Posterior cingulate gyrus (tissue), 11 donors: ENCODE data around the gene SRPK2.
A peak's percentile ranks its signal among the peaks of the same experiment; 100 is the strongest.
"Not testable (repeated sequence)": the region's sequence is repeated elsewhere in the genome, so short reads cannot be mapped to it uniquely, and the experiment has no call there.

Experiments used
- DNase-seq, 10 donors: peaks; one replicate each; pipeline versions ENCODE4 v3.0.0 to v3.0.0-alpha.2; 2020 to 2021; ENCODE audit warnings: mixed read lengths in 3 of 10
- intact Hi-C: fragments of 100-400 bp; cut with DNase I; formaldehyde crosslinking; loops from one replicate; pipeline ENCODE4 v1.15.1; 2023

The SRPK2 gene

GRCh38 chr7:105241198-105241597 lies 147.5 kb downstream of the SRPK2 start:
- intact Hi-C loops, result no loop called here
- no peak for DNase-seq

DNA sequence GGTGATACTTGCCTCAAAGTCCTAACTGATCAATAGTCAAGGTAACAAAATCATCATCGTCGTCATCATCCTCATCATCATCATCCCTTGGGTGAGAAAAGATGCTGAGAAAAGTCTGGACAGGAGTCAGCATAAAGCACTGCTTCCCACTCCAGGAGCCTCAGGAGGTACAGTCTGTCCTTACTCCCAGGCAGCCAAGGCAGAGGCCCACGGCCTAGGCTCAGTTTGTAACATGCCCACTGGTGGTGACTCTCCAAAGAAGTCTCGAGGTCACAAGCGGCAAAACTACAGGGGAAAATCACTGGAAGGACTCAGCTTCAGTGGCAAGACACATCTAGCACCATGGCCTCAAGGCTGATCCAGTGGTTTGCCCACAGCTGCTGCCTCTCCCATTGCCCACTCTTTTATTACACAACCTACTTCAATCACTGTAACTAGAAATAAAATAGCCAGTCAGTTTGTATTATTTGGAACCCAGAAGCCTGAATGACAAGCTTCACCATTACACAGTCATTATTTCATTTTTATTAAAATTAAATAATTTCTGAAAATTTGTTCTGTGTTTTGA lies 150.4 kb downstream of the SRPK2 start:
- intact Hi-C loops, result no loop called here

DNA sequence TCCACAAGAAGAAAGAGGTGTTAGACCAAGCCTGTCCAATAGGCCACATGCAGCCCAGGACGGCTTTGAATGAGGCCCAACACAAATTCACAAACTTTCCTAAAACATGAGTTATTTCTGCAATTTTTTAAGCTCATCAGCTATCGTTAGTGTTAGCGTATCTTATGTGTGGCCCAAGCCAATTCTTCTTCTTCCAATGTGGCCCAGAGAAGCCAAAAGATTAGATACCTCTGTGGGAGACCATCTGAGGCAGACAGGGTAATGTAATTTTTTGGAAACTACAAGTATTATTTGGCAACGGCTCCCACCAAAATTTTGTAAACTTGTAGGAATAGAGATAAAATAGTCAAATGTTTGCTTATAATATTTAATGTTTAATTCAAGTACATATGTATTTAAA lies 153.8 kb downstream of the SRPK2 start:
- intact Hi-C loops, result no loop called here
- DNase-seq, result no peak

More for the DNA sequence above, 150.4 kb downstream of the SRPK2 start:
- peak in 1 of 10 donors; percentile 77 for DNase-seq

DNA sequence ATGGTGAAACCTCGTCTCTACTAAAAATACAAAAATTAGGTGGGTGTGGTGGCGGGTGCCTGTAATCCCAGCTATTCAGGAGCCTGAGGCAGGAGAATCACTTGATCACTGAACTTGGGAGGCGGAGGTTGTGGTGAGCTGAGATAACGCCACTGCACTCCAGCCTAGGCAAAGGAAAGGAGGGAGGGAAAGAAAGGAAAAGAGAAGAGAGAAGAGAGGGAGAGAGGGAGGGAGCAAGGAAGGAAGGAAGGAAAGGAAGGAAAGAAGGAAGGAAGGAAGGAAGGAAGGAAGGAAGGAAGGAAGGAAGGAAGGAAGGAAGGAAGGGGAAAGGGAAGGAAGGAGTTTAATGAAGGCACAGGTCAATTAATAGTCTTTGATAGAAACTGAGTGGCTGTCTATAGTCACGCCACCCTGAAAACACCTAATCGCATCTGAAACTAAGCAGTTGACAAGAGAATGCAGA lies 155.9 kb downstream of the SRPK2 start:
- intact Hi-C loops, DNase-seq: not testable (repeated sequence)

GRCh38 chr7:105230486-105230885 lies 158.2 kb downstream of the SRPK2 start:
- intact Hi-C loops, result no loop called here
- no peak for DNase-seq

DNA sequence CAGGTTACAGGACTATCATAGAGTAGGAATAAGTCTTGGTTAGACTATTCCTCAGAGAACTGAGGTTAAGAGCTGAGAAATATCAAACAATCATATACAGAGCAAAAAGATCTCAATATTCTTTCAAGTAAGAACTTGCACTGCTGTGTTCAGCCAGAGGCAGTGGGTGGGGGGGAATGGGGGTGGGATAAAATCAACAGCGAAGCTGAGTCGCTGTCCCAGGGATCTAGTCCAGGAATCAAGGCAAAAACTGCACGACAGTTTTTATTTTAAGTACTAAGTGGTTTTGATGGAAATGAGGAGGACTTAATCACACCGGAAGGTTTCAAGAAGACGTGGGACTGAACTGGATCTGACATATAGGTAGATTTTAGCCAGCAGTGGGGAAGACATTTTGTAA lies 159.1 kb downstream of the SRPK2 start:
- no peak for DNase-seq
- intact Hi-C loops, result no loop called here

GRCh38 chr7:105228555-105228954 lies 160.2 kb downstream of the SRPK2 start:
- DNase-seq, result peak in 1 of 10 donors; percentile 29

GRCh38 chr7:105227391-105227790 lies 161.3 kb downstream of the SRPK2 start:
- DNase-seq, result no peak
- intact Hi-C loops, result no loop called here

More at GRCh38 chr7:105228555-105228954, 160.2 kb downstream of the SRPK2 start:
- intact Hi-C loops, result no loop called here

GRCh38 chr7:105224884-105225651 lies 163.7 kb downstream of the SRPK2 start:
- no peak for DNase-seq
- intact Hi-C loops, result no loop called here

DNA sequence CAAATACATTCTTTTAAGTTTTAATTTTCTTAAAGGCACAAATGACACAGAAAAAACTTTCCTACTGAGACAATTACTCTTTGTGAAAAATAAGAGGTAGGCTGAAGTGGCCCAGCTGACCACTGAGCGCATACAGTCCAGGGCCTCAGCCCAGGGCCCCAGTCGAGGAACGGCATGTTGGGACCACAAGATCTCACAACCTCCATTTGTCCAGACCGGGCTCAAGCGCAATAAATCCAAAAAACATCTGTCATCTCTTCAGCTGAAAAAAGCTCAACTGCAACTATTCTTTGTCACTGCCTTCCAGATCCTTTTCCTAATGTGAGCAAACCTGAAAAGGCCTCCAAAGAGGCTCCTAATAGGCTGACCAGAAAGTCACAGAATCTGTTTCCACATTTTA lies 165.8 kb downstream of the SRPK2 start:
- intact Hi-C loops, result no loop called here
- DNase-seq, result no peak

GRCh38 chr7:105219771-105220160 lies 169.0 kb downstream of the SRPK2 start:
- no peak for DNase-seq
- intact Hi-C loops, result no loop called here

DNA sequence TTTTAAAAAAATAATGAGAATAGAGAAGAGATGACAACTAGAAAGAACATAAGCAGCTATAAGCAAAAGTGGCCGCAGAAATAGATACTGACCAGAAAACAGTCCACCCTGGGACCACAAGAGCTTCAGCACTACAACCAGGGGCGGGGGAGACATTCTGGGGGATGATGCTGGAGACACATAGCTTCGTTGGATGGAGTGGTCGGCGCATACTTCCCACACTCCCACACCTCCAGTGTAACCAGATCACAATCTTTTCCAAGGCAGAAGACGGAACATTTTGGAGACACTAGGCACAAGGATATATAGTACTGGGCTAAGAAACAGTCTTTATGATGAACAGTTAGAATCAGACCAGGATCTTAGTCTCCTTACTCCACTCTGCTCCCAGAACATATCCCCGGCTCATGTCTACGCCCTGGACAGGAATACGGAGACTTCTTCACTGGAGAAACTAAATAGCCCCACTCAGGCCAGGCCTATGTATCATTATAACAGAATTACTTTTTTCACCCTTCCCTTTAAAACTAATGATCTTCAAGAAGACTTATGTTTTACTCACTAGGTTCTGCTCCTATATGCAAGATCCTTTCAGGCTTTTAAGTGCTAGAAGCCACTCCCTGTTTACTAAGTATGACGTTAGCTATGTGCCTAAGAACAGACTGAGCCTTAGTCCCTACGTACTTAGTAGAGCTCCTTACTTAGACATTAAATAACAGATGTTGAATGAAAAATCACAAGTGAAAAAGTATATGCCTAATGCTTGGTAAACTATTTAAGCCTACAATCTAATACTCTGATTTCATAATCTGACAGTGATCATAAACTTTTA lies 169.6 kb downstream of the SRPK2 start:
- intact Hi-C loops, result no loop called here
- no peak for DNase-seq

DNA sequence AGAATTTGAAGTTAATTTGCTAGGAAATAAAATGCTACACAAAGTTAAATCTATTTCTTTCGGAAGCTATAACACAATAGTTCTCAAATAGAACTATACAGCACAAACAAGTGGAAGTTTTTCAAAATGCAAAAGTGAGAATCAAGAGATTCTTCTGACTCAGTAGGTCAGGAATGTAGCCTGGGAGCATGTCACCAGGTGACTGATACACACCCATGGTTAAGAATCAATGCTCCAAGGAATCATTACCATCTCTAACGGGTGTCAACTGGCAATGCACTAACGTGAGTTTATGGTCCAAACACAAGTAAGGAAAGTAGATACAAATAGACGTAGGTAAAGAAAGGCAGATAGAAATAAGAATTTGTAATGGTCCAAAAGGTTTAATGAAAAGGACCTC lies 170.5 kb downstream of the SRPK2 start:
- no peak for DNase-seq
- intact Hi-C loops, result no loop called here

DNA sequence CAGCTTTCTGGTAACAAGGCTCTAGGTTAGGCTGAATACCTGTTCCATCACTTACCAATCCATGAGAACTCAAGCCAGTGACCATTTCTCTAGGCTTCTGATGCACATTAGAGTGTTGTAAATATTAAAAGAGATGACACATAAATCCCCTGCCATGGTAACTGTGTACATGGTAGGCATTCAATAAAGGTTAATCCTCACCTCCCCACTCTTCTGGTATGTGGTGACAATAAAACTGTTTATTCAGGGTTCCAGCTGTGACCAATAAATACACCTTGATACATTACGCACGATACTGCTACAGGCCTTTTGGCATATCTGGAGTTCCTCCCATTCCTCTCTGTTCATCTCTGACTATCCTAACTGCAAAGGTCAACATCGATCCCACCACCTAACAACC lies 171.9 kb downstream of the SRPK2 start:
- DNase-seq, result no peak
- intact Hi-C loops, result no loop called here

DNA sequence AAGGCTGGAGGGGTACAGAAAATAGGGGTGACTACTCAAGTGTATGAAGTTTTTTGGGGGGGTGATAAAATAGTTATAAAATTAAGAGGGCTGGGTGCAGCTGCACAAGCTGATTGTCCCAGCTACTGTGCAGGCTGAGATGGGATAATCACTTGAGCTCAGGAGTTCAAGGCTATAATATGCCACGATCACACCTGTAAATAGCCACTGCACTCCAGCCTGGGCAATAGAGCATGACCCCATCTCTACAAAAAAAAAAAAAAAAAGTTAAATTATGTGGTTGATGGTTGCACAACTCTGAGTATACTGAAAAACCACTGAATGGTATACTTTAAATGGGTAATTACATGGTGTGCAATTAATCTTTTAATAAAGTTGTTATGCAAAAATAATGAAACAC lies 172.9 kb downstream of the SRPK2 start:
- DNase-seq, result no peak
- intact Hi-C loops, result no loop called here

GRCh38 chr7:105215182-105215581 lies 173.5 kb downstream of the SRPK2 start:
- DNase-seq, result no peak
- intact Hi-C loops, result no loop called here

- intact Hi-C loops, result no loop called here
- no peak for DNase-seq
Measured at GRCh38 chr7:105213611-105214010, 175.1 kb downstream of the SRPK2 start.

DNA sequence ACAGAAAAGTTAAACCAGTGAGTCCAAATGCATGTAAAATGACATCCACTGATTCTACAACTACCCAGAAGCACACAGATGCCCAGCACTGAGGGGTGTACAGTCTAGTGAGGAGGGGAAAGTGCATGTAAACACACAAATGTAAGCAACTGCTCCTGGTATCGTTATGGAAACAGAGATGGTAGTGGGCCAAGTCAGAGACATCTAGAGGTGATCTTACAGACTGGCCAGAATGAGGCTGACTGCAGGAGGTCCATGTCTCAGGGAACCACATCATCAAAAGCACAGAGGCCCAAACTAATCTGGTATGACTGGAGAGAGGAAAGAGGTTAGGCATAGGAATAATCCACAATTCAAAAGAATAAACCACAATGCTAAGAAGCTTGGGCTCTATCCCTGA lies 176.5 kb downstream of the SRPK2 start:
- no peak for DNase-seq
- intact Hi-C loops, result no loop called here

DNA sequence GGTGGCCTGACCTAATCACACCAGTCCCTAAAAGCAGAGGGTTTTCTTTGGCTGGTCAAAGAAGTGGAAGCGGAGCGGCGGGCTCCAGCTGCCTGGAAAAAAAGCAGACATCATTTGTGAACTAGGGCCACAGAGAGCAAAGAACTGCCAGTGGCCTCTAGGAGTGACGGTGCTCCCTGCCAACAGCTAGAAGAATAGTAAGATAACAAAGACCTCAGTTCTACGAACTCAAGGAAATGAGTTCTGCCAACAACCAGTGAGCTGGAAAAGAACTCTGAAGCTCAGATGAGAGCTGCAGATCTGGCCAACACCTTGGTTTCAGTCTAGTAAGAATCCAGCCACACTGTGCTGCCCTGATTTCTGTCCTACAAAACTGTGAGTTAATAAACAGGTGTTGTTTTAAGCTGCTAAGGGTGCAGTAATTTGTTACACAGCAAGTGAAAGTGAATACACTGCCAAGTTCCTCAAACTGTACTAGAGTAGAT lies 178.0 kb downstream of the SRPK2 start:
- DNase-seq, result peak in 1 of 10 donors; percentile 67
- intact Hi-C loops, result no loop called here

- intact Hi-C loops, result loop anchor here (10.0 kb wide), 1 partner anchor 55 kb away; no protein-coding TSS in a partner anchor
- DNase-seq, result no peak
Measured at GRCh38 chr7:105209870-105210269, 178.9 kb downstream of the SRPK2 start.

- no peak for DNase-seq
- intact Hi-C loops, result loop anchor here (10.0 kb wide), 1 partner anchor 55 kb away; no protein-coding TSS in a partner anchor
Measured at GRCh38 chr7:105209433-105209832, 179.3 kb downstream of the SRPK2 start.
